HG02759 (cell line): Measurements from ENCODE around the gene MCF2L2.
"Not testable (repeated sequence)": the region's sequence is repeated elsewhere in the genome, so short reads cannot be mapped to it uniquely, and the experiment has no call there.

Source experiments
- ATAC-seq: cut with Tn5 transposase; IDR thresholded peaks from one replicate; pipeline ENCODE4 v1.9.1; 2021; ENCODE audit warnings: mild to moderate bottlenecking, moderate library complexity; ENCODE audit not compliant: unreplicated experiment

The MCF2L2 gene

GRCh38 chr3:183252118-183252782 is 176.2 kb downstream of the MCF2L2 start:
- no peak for ATAC-seq

GRCh38 chr3:183249006-183249718 is 179.3 kb downstream of the MCF2L2 start:
- no peak for ATAC-seq

DNA sequence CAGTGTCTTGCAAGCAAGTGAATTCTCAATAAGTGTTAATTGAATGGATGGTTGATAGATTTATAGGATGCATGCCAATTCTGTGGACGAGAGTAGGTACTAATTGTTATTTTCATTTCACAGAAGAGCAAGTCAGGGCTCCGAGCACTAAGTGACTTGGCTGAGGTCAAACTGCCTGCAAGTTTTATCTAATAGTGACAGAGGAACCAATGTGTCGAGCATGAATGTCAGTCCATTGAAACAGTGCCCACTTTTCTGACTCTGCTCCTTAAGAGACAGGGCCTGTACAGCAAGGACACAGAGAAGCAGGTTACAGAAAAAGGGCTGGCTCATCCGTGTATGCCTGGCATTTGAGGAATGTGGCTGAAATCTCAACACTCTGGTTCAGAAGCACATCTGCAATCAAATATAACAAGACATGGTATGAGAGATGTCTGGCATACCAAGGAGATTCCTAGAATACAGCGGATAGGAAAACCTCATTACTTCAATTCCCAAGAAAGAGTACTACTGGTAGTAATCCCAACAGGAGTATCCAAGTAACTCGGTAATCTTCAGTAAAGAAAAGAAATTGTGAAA is 181.3 kb downstream of the MCF2L2 start:
- no peak for ATAC-seq

GRCh38 chr3:183244981-183245476 is 183.4 kb downstream of the MCF2L2 start:
- ATAC-seq = no peak

GRCh38 chr3:183244219-183244618 is 184.2 kb downstream of the MCF2L2 start:
- ATAC-seq = no peak

GRCh38 chr3:183242431-183242830 is 186.0 kb downstream of the MCF2L2 start:
- ATAC-seq = no peak

GRCh38 chr3:183239046-183239445 is 189.4 kb downstream of the MCF2L2 start:
- ATAC-seq = no peak

DNA sequence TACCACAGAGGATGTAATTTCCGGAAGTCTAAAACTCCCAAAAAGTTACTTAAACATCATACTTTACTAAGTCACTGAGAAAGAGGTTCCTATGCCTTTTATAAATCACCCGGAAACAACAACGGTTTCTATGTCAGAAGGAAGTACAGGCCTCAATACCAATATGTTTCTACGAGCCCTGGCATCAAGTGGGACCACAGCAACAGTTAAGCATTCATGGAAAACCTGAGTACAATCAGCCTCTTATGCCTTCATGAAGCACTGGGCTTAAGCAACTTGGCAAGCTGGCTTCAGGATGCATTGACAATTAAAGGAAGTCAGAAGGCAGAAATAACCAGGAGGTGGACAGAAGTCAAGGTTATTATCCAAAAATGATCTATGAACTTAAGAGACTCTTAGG is 194.5 kb downstream of the MCF2L2 start:
- ATAC-seq = no peak

DNA sequence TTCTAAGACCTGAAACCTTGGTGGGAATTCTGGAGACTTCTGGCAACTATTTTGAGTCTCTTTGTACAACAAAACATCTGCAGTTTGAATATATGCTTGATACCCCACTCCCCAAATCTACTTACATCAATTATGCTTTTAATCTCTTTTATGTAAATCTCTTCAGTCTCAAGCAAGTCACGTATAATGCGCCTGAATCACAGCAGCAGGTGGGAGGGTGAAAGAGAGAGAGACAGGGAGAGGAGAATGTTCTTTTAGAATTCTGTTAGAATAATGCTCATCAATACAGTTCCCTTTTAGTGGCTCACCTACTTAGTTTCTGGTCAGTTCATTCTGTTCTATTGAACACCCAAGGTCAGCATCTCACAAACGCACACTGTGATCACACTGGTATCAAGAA is 197.6 kb downstream of the MCF2L2 start:
- no peak for ATAC-seq

DNA sequence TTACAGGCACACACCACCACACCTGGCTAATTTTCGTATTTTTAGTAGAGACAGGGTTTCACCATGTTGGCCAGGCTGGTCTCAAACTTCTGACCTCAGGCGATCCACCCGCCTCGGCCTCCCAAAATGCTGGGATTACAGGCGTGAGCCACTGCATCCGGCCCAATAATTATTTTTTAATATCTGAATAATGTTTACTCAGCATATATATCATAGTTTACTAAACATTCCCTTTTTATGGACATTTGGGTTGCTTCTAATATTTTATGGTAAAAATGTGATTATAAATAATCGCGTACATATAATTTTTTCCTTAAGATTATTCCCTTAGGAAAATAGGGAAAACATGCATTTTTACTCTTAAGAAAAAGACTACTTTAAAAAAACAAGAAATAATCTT is 198.2 kb downstream of the MCF2L2 start:
- not testable (repeated sequence) for ATAC-seq

GRCh38 chr3:183229178-183229577 is 199.2 kb downstream of the MCF2L2 start:
- no peak for ATAC-seq

GRCh38 chr3:183227586-183227985 is 200.8 kb downstream of the MCF2L2 start:
- no peak for ATAC-seq

- no peak for ATAC-seq
Measured at GRCh38 chr3:183226333-183226890, 202.0 kb downstream of the MCF2L2 start.

GRCh38 chr3:183224180-183224970 is 204.0 kb downstream of the MCF2L2 start:
- ATAC-seq = no peak

- ATAC-seq = no peak
Measured at GRCh38 chr3:183222631-183223235, 205.7 kb downstream of the MCF2L2 start.

DNA sequence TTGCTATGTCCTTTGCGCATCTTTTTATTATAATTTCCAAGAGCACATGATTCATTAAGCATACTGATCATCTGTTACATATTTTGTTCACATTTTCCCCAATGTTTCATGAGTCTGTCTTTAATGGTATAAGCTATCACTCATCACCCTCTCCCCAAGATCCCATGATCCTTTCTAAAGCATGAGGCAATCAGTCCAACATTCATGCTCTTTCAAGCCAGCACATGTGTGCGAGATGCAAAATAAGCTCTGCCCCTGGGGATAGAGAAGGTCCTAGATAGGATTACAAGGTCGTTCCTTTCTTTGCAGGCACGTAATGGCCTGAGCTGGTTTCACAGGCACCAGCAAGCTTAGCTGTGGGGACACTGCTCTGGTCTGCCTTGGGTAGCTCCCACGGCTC is 207.6 kb downstream of the MCF2L2 start:
- no peak for ATAC-seq

DNA sequence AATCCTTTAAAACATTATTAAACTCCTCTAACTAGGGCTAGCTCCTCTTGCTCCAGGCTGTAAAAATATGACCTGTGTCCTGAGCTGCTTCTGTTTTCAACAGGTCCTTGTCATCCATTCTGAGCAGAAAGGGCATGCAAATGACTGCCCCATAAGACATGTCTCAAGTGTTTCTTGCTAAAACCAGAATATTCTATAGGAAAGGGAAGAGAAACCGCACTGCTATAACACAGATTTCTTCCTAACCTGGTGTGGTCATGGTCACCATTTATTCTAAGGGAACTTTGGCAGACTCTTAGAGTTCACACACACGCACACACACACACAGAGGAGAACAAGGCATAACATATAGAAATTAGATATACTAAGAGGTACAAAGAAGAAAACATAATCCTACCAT is 209.6 kb downstream of the MCF2L2 start:
- ATAC-seq = no peak

- ATAC-seq = no peak
Measured at GRCh38 chr3:183217548-183218332, 210.7 kb downstream of the MCF2L2 start.

DNA sequence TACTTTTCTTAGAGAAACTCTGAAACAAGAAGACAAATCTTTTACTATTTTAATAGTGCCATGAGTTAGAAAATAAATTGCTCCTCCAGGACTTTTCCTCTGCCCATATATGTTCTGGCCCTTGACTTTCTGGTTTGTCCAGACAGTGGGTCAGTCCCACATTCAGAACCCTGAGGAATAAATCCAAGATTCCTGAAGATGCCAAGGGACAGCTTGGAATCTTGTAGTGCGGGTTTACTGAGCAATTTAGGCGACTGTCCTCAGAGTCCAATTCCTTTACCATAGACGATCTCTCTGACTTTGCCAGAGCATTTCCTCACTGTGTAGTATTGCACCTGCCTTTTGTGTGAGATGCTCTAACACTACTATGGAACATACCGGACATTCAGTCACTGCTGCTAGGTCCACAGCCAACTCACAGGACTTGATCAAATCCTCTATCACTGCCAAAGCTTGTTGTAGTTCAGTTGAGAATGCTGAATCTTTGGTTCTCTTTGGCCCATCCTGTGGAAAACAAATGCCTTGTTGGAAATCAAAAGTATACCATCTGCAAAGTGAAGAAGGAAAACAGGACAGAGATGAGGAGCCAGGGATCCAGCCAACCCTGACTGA is 212.7 kb downstream of the MCF2L2 start:
- no peak for ATAC-seq
